Heart right ventricle (tissue), 16 donors: ENCODE data around the gene TUBE1. TPM values are rescaled to one million over a fixed set of nuclear protein-coding genes. Genes with fewer than 3 reads are reported as not detected.

Experiments
- ATAC-seq, 8 donors: fragments of 200-7000 bp; cut with Tn5 transposase; one replicate each; pipeline ENCODE4 v1.9.1; 2020; ENCODE audit warnings: mild to moderate bottlenecking in 8 of 8, moderate library complexity in 8 of 8, moderate number of reproducible peaks in 1 of 8
- DNase-seq, 2 donors: peaks; one replicate each; pipeline ENCODE4 v3.0.0-alpha.2; 2020
- H3K27ac ChIP-seq, 10 donors: fragments of 200-600 bp; sonication (generic) in 2 of 10; one replicate each; pipeline versions ENCODE4 v1.5.0 to v1.8.0; 2020 to 2022; ENCODE audit warnings: mild to moderate bottlenecking in 3 of 10
- H3K27me3 ChIP-seq, 7 donors: fragments of 200-600 bp; one replicate each; pipeline ENCODE4 v1.8.0; 2021 to 2022; ENCODE audit warnings: mild to moderate bottlenecking in 2 of 7
- H3K36me3 ChIP-seq, 9 donors: fragments of 200-600 bp; sonication (generic) in 1 of 9; one replicate each; pipeline versions ENCODE4 v1.5.0 to v1.8.0; 2020 to 2022; ENCODE audit warnings: mild to moderate bottlenecking in 2 of 9
- H3K4me1 ChIP-seq, 9 donors: fragments of 200-600 bp; sonication (generic) in 1 of 9; one replicate each; pipeline versions ENCODE4 v1.5.0 to v1.8.0; 2020 to 2022; ENCODE audit warnings: mild to moderate bottlenecking in 4 of 9
- H3K4me3 ChIP-seq, 10 donors: fragments of 200-600 bp; sonication (generic) in 2 of 10; one replicate each; pipeline versions ENCODE4 v1.5.0 to v1.8.0; 2020 to 2022; ENCODE audit warnings: mild to moderate bottlenecking in 7 of 10, moderate library complexity in 2 of 10
- H3K9me3 ChIP-seq, 11 donors: fragments of 200-600 bp in 10 of 11; sonication (generic) in 2 of 11; one replicate each; pipeline versions ENCODE4 v1.5.0 to v1.8.0; 2013 to 2022; ENCODE audit warnings: mild to moderate bottlenecking in 2 of 11, control low read depth in 1 of 11, moderate library complexity in 1 of 11
- CTCF ChIP-seq, 9 donors: fragments of 200-600 bp; sonication (generic) in 2 of 9; IDR thresholded peaks; one replicate each; pipeline versions ENCODE4 v1.5.0 to v1.8.0; 2021 to 2022; ENCODE audit warnings: antibody characterized with exemption in 9 of 9, mild to moderate bottlenecking in 5 of 9, moderate library complexity in 1 of 9
- WGBS, 2 donors: extraction: QIAGEN DNeasy Blood & Tissue Kit; methylation state at CpG; one replicate each; pipeline ENCODE4 v1.1.7; 2013; ENCODE audit warnings: inconsistent platforms in 1 of 2; 5-methylcytosine and 5-hydroxymethylcytosine counted together
- intact Hi-C, 10 donors: fragments of 100-400 bp; cut with DNase I; formaldehyde crosslinking; loops; one replicate each; pipeline versions ENCODE4 v1.11.1 to v1.14.2; 2022
- polyA plus RNA-seq, 2 donors: library from polyadenylated mRNA; stranded (reverse); fragments of 200-250 nt; gene quantifications; one replicate each; pipeline ENCODE4 v1.2.3, GENCODE V29; 2013
- total RNA-seq, 10 donors: library from RNA; stranded (reverse); fragmentation: NEBNext Ultra II Directional in 3 of 10; extraction: Animal tissue kit (Norgen Biotek cat#: 25700) in 3 of 10; gene quantifications; one replicate each; pipeline versions ENCODE4 v1.2.1 to v1.2.4, GENCODE V29; 2021 to 2023
- donor health status: Arrhythmogenic right ventricular cardiomyopathy.
- donor health status: ischemic (EF 13 %, LVEDD 7.1; RV severe dilation, severe dysfunction).
- donor health status: healthy with polysubstance abuse.
- donor health status: DM: no; HTN: yes; CAD: no.
- donor health status: DM: no; HTN: no; CAD: no.
- donor health status: ischemic (EF 25% LVEDD 6.9; RV normal size, moderate dysfunction).
- donor health status: ischemic (EF 25% LVEDD 5.7; RV mildly dilated, moderate dysfunction).
- donor health status: healthy.
- donor health status: DM: yes; HTN: yes; CAD: no.
- donor health status: Ischemic cardiomyopathy.
- donor health status: ischemic (EF 35%, LVEDD 5.7; RV mildly dilated, moderate dysfunction).
- donor health status: nonischemic (EF 11% LVEDD 7.7; RV severe dilation, severe dysfunction).
- donor health status: DM: yes; HTN: yes; CAD: no.
- donor health status: PGD.
- donor health status: ischemic (EF 29% LVEDD 5.4; RV normal size, mild dysfunction).
- donor health status: nonischemic (EF 23%, LVEDD 6.1; RV moderate dilation, normal function).

TUBE1 gene
- total and polyA plus RNA-seq, 12 donors, result 9.0 to 43.5 (median 22.6) TPM

GRCh38 chr6:112039431-112039770 lies 47.9 kb downstream of the TUBE1 start:
- Histone ChIP-seq H3K4me3 (no peak overlapping the region), H3K27ac (no peak overlapping the region), H3K4me1 (peaks cover 0 to 46% (median 15%) of the 10 kb centered on the region in 9 donors), H3K36me3 (no peaks in the 10 kb centered on the region), H3K9me3 (no peaks in the 10 kb centered on the region), H3K27me3 (no peaks in the 10 kb centered on the region)
- DNase-seq, result no peak
- ATAC-seq, result no peak
- no peak for TF ChIP-seq CTCF (IDR thresholded peaks at IDR 0.05)
- WGBS, 2 donors, result 76 to 93% methylated on average over 2 of the region's 2 CpGs
- intact Hi-C loops, result no loop called here

GRCh38 chr6:112038756-112039430 lies 48.4 kb downstream of the TUBE1 start:
- Histone ChIP-seq H3K27ac (peak overlapping the region in 8 of 10 donors; percentile 54 to 76 (median 68)), H3K4me1 (peaks cover 0 to 42% (median 12%) of the 10 kb centered on the region in 9 donors), H3K9me3 (no peaks in the 10 kb centered on the region), H3K4me3 (no peak overlapping the region), H3K27me3 (no peaks in the 10 kb centered on the region), H3K36me3 (no peaks in the 10 kb centered on the region)
- ATAC-seq (no peak), DNase-seq (no peak)
- no peak for TF ChIP-seq CTCF (IDR thresholded peaks at IDR 0.05)
- intact Hi-C loops, result no loop called here
- WGBS, 2 donors, result 92 to 93% methylated on average over 15 of the region's 15 CpGs

GRCh38 chr6:112038268-112038667 lies 49.0 kb downstream of the TUBE1 start:
- WGBS, 2 donors, result 82 to 84% methylated on average over 5 of the region's 5 CpGs
- DNase-seq, result no peak

GRCh38 chr6:112037783-112038216 lies 49.5 kb downstream of the TUBE1 start:
- H3K4me1 ChIP-seq, result peaks cover 0 to 37% (median 9%) of the 10 kb centered on the region in 9 donors
- DNase-seq, result peak; percentile 47 to 52
- ATAC-seq, result peak; percentile 53 to 94 (median 66)
- no peaks in the 10 kb centered on the region for H3K9me3 ChIP-seq
- H3K4me3 ChIP-seq, result no peak overlapping the region
- no peak for TF ChIP-seq CTCF (IDR thresholded peaks at IDR 0.05)
- intact Hi-C loops, result no loop called here
- peak overlapping the region in 8 of 10 donors; percentile 54 to 76 (median 68) for H3K27ac ChIP-seq
- no peaks in the 10 kb centered on the region for H3K36me3 ChIP-seq
- H3K27me3 ChIP-seq, result no peaks in the 10 kb centered on the region
- 58 to 59% methylated on average over 8 of the region's 8 CpGs for WGBS, 2 donors

More at GRCh38 chr6:112038268-112038667, 49.0 kb downstream of the TUBE1 start:
- Histone ChIP-seq H3K27me3 (no peaks in the 10 kb centered on the region), H3K36me3 (no peaks in the 10 kb centered on the region), H3K9me3 (no peaks in the 10 kb centered on the region), H3K4me3 (no peak overlapping the region), H3K27ac (peak overlapping the region in 8 of 10 donors; percentile 54 to 76 (median 68)), H3K4me1 (peaks cover 0 to 38% (median 10%) of the 10 kb centered on the region in 9 donors)
- ATAC-seq, result peak in 1 of 8 donors; percentile 16
- intact Hi-C loops, result no loop called here
- no peak for TF ChIP-seq CTCF (IDR thresholded peaks at IDR 0.05)
